ENCODE measurements around the gene ELL.

ELL gene

GRCh38 chr19:18484992-18485391 lies 36.9 kb downstream of the ELL start:
- no peak for DNase-seq
- Mint-ChIP-seq H3K4me3 (no peak overlapping the region), H3K27me3 (no peaks in the 10 kb centered on the region), H3K27ac (no peak overlapping the region), H3K9me3 (no peaks in the 10 kb centered on the region), H3K4me1 (peaks cover 26% of the 10 kb centered on the region), H3K36me3 (no peaks in the 10 kb centered on the region)
- CTCF ChIA-PET, result interaction anchor here (0.7 to 1.6 kb wide), 2 partner anchors 11 to 19 kb away, joined by 3 to 5 read pairs; no protein-coding TSS in a partner anchor

GRCh38 chr19:18483119-18483890 lies 38.6 kb downstream of the ELL start:
- no peak for DNase-seq
- Mint-ChIP-seq H3K27ac (no peak overlapping the region), H3K9me3 (no peaks in the 10 kb centered on the region), H3K36me3 (peaks cover 1% of the 10 kb centered on the region), H3K27me3 (no peaks in the 10 kb centered on the region), H3K4me3 (no peak overlapping the region), H3K4me1 (peaks cover 43% of the 10 kb centered on the region)
- CTCF ChIA-PET, result interaction anchor here (1.4 to 2.5 kb wide), 2 partner anchors 13 to 37 kb away, joined by 3 to 5 read pairs; no protein-coding TSS in a partner anchor

- H3K9me3 Mint-ChIP-seq, result no peaks in the 10 kb centered on the region
- CTCF ChIA-PET, result interaction anchor here (1.0 to 2.5 kb wide), 5 partner anchors 11 to 38 kb away, joined by 3 to 5 read pairs (median 3); no protein-coding TSS in a partner anchor
- H3K27ac Mint-ChIP-seq, result peak overlapping the region; percentile 11
- no peak overlapping the region for H3K4me3 Mint-ChIP-seq
- H3K4me1 Mint-ChIP-seq, result peaks cover 52% of the 10 kb centered on the region
- no peak for DNase-seq
- peaks cover 1% of the 10 kb centered on the region for H3K36me3 Mint-ChIP-seq
- no peaks in the 10 kb centered on the region for H3K27me3 Mint-ChIP-seq
Measured at GRCh38 chr19:18481505-18482222, 40.2 kb downstream of the ELL start.

GRCh38 chr19:18480006-18480691 lies 41.7 kb downstream of the ELL start:
- CTCF ChIA-PET, result interaction anchor here (1.5 to 2.0 kb wide), 2 partner anchors 9 to 29 kb away, joined by 4 read pairs; no protein-coding TSS in a partner anchor
- H3K9me3 Mint-ChIP-seq, result no peaks in the 10 kb centered on the region
- H3K4me1 Mint-ChIP-seq, result peaks cover 56% of the 10 kb centered on the region
- peaks cover 1% of the 10 kb centered on the region for H3K36me3 Mint-ChIP-seq
- no peaks in the 10 kb centered on the region for H3K27me3 Mint-ChIP-seq
- no peak overlapping the region for H3K4me3 Mint-ChIP-seq
- no peak overlapping the region for H3K27ac Mint-ChIP-seq
- no peak for DNase-seq

- DNase-seq, result peak; percentile 61
Measured at GRCh38 chr19:18478545-18479311, 43.1 kb downstream of the ELL start.

GRCh38 chr19:18477974-18478373 lies 43.9 kb downstream of the ELL start:
- peaks cover 53% of the 10 kb centered on the region for H3K4me1 Mint-ChIP-seq
- H3K36me3 Mint-ChIP-seq, result peaks cover 1% of the 10 kb centered on the region
- H3K4me3 Mint-ChIP-seq, result no peak overlapping the region
- H3K27me3 Mint-ChIP-seq, result no peaks in the 10 kb centered on the region
- DNase-seq, result no peak
- peak overlapping the region; percentile 62 for H3K27ac Mint-ChIP-seq
- CTCF ChIA-PET, result no interaction called here
- no peaks in the 10 kb centered on the region for H3K9me3 Mint-ChIP-seq

More at GRCh38 chr19:18478545-18479311, 43.1 kb downstream of the ELL start:
- Mint-ChIP-seq H3K4me3 (peak overlapping the region; percentile 35), H3K27ac (peak overlapping the region; percentile 80), H3K36me3 (peaks cover 1% of the 10 kb centered on the region), H3K27me3 (no peaks in the 10 kb centered on the region), H3K4me1 (peaks cover 54% of the 10 kb centered on the region), H3K9me3 (no peaks in the 10 kb centered on the region)
- CTCF ChIA-PET, result interaction anchor here (2.0 kb wide), 1 partner anchor 28 kb away, joined by 4 read pairs; no protein-coding TSS in a partner anchor

- no peak for DNase-seq
- H3K4me1 Mint-ChIP-seq, result peaks cover 51% of the 10 kb centered on the region
- peaks cover 1% of the 10 kb centered on the region for H3K36me3 Mint-ChIP-seq
- no peaks in the 10 kb centered on the region for H3K9me3 Mint-ChIP-seq
- no peaks in the 10 kb centered on the region for H3K27me3 Mint-ChIP-seq
- CTCF ChIA-PET, result no interaction called here
- H3K27ac Mint-ChIP-seq, result no peak overlapping the region
- H3K4me3 Mint-ChIP-seq, result no peak overlapping the region
Measured at GRCh38 chr19:18477042-18477779, 44.7 kb downstream of the ELL start.

GRCh38 chr19:18476507-18477041 lies 45.3 kb downstream of the ELL start:
- DNase-seq, result no peak
- Mint-ChIP-seq H3K4me1 (peaks cover 51% of the 10 kb centered on the region), H3K27ac (no peak overlapping the region), H3K9me3 (no peaks in the 10 kb centered on the region), H3K27me3 (no peaks in the 10 kb centered on the region), H3K36me3 (peaks cover 6% of the 10 kb centered on the region), H3K4me3 (no peak overlapping the region)
- CTCF ChIA-PET, result interaction anchor here (0.9 kb wide), 1 partner anchor 14 kb away, joined by 3 read pairs; no protein-coding TSS in a partner anchor

GRCh38 chr19:18475762-18476331 lies 46.0 kb downstream of the ELL start:
- no peak overlapping the region for H3K27ac Mint-ChIP-seq
- no peaks in the 10 kb centered on the region for H3K27me3 Mint-ChIP-seq
- H3K4me1 Mint-ChIP-seq, result peaks cover 44% of the 10 kb centered on the region
- no peak overlapping the region for H3K4me3 Mint-ChIP-seq
- H3K36me3 Mint-ChIP-seq, result peaks cover 6% of the 10 kb centered on the region
- DNase-seq, result no peak
- no peaks in the 10 kb centered on the region for H3K9me3 Mint-ChIP-seq
- CTCF ChIA-PET, result interaction anchor here (0.9 kb wide), 1 partner anchor 13 kb away, joined by 3 read pairs; no protein-coding TSS in a partner anchor

GRCh38 chr19:18475004-18475453 lies 46.8 kb downstream of the ELL start:
- CTCF ChIA-PET, result no interaction called here
- DNase-seq, result no peak
- H3K4me1 Mint-ChIP-seq, result peaks cover 37% of the 10 kb centered on the region

GRCh38 chr19:18474366-18474887 lies 47.4 kb downstream of the ELL start:
- Mint-ChIP-seq H3K4me1 (peaks cover 31% of the 10 kb centered on the region), H3K27ac (peak overlapping the region; percentile 55)
- CTCF ChIA-PET, result no interaction called here

More at GRCh38 chr19:18475004-18475453, 46.8 kb downstream of the ELL start:
- Mint-ChIP-seq H3K36me3 (peaks cover 6% of the 10 kb centered on the region), H3K27me3 (no peaks in the 10 kb centered on the region), H3K9me3 (no peaks in the 10 kb centered on the region), H3K27ac (peak overlapping the region; percentile 55), H3K4me3 (no peak overlapping the region)

GRCh38 chr19:18473706-18474087 lies 48.2 kb downstream of the ELL start:
- peaks cover 24% of the 10 kb centered on the region for H3K4me1 Mint-ChIP-seq
- no peaks in the 10 kb centered on the region for H3K27me3 Mint-ChIP-seq
- CTCF ChIA-PET, result interaction anchor here (0.9 kb wide), 1 partner anchor 13 kb away, joined by 3 read pairs; no protein-coding TSS in a partner anchor
- H3K36me3 Mint-ChIP-seq, result peaks cover 6% of the 10 kb centered on the region
- DNase-seq, result no peak
- no peaks in the 10 kb centered on the region for H3K9me3 Mint-ChIP-seq
- H3K4me3 Mint-ChIP-seq, result no peak overlapping the region
- H3K27ac Mint-ChIP-seq, result no peak overlapping the region

More at GRCh38 chr19:18474366-18474887, 47.4 kb downstream of the ELL start:
- Mint-ChIP-seq H3K4me3 (no peak overlapping the region), H3K9me3 (no peaks in the 10 kb centered on the region), H3K27me3 (no peaks in the 10 kb centered on the region), H3K36me3 (peaks cover 6% of the 10 kb centered on the region)
- DNase-seq, result no peak

All from activated naive CD4-positive, alpha-beta T cell treated with anti-CD3 and anti-CD28 coated beads, Interleukin-2, amount 10 ng/mL, durations not matched to agents 7 days and 5 days (primary cell).